HCT116 (cell line): ENCODE data around the gene BLTP3A. TPM values are rescaled to one million over a fixed set of nuclear protein-coding genes. Genes with fewer than 3 reads are reported as not detected.
A peak's percentile ranks its signal among the peaks of the same experiment; 100 is the strongest.

Experiments
- ATAC-seq: fragments of 200-7000 bp; cut with Tn5 transposase; 2 replicates; pipeline ENCODE4 v1.9.1; 2020; ENCODE audit warnings: mild to moderate bottlenecking, moderate library complexity
- Bru-seq: library from RNA; stranded (reverse); fragments of 400-500 nt; gene quantifications from one replicate; lab custom pipeline; 2021; lab: Mats Ljungman, UMichigan
- BruChase-seq, 2 experiments: library from RNA; stranded (reverse); fragments of 400-500 nt; gene quantifications; one replicate each; lab custom pipeline; 2021; lab: Mats Ljungman, UMichigan
- BruUV-seq: library from RNA; stranded (reverse); fragments of 400-500 nt; replicated peaks from 2 replicates; lab custom pipeline; 2021; lab: Mats Ljungman, UMichigan
- CTCF ChIA-PET: fragments of 300-600 bp; sonication (Branson Sonifier 250); formaldehyde crosslinking; loops from one replicate; lab custom pipeline; 2021; ENCODE audit warnings: antibody characterized with exemption; lab: Charles Lee
- POLR2A ChIA-PET: fragments of 300-600, 350-600 bp; sonication (Branson Sonifier 250); formaldehyde crosslinking; loops from one replicate; lab custom pipeline; 2021; ENCODE audit warnings: antibody characterized with exemption; lab: Charles Lee
- RAD21 ChIA-PET, 2 experiments: fragments of 300-600 bp; sonication (Branson Sonifier 250); formaldehyde crosslinking; loops; one replicate each; lab custom pipeline; 2023; ENCODE audit warnings: low total read pairs in 2 of 2; ENCODE audit not compliant: uncharacterized antibody in 2 of 2, unreplicated experiment in 2 of 2, low non-redundant PET in 1 of 2; lab: Charles Lee
- DNase-seq: peaks from one replicate; pipeline ENCODE4 v3.0.0-alpha.2; 2010; ENCODE audit warnings: low read depth, low spot score
- H2AFZ ChIP-seq: fragments of 200-600 bp; shearing (Covaris generic), sonication (generic); 2 replicates; pipeline ENCODE4 v1.6.1; 2017; ENCODE audit warnings: low read depth, mixed run types, mixed read lengths, antibody characterized with exemption, low read length; ENCODE audit not compliant: poor library complexity, severe bottlenecking
- H3K27ac ChIP-seq: 2 replicates; pipeline ENCODE4 v1.5.1; 2012; ENCODE audit warnings: low read depth, low read length
- H3K27me3 ChIP-seq: fragments of 200-600 bp; sonication (generic); 2 replicates; pipeline ENCODE4 v1.6.1; 2016; ENCODE audit warnings: mixed run types, low read length, mixed read lengths; ENCODE audit not compliant: insufficient read depth
- H3K36me3 ChIP-seq, 2 experiments: fragments of 200-500 bp in 1 of 2; fragments of 200-600 bp in 1 of 2; sonication (Bioruptor generic) in 1 of 2; sonication (generic) in 1 of 2; 2 replicates each; pipeline versions ENCODE4 v1.5.1 to v1.6.1; 2014 to 2016; ENCODE audit warnings: low read length in 2 of 2, inconsistent platforms in 1 of 2, mixed read lengths in 1 of 2, mixed run types in 1 of 2; ENCODE audit not compliant: insufficient read depth in 2 of 2, control insufficient read depth in 1 of 2
- H3K4me1 ChIP-seq, 2 experiments: fragments of 200-600 bp in 1 of 2; sonication (generic) in 1 of 2; 2 replicates each; pipeline versions ENCODE4 v1.5.1 to v1.6.1; 2012 to 2017; ENCODE audit warnings: low read length in 2 of 2, inconsistent platforms in 1 of 2, mild to moderate bottlenecking in 1 of 2, mixed read lengths in 1 of 2, mixed run types in 1 of 2, moderate library complexity in 1 of 2; ENCODE audit not compliant: insufficient read depth in 2 of 2, control insufficient read depth in 1 of 2
- H3K4me2 ChIP-seq: fragments of 200-600 bp; sonication (generic); 2 replicates; pipeline ENCODE4 v1.6.1; 2017; ENCODE audit warnings: mixed run types, low read length, mixed read lengths
- H3K4me3 ChIP-seq, 2 experiments: fragments of 200-600 bp in 1 of 2; sonication (generic) in 1 of 2; replicated peaks in 1 of 2; 2 replicates each; pipeline ENCODE4 v1.5.1; 2011 to 2016; ENCODE audit warnings: low read length in 2 of 2, control low read depth in 1 of 2, low read depth in 1 of 2, mild to moderate bottlenecking in 1 of 2, mixed read lengths in 1 of 2, mixed run types in 1 of 2
- H3K79me2 ChIP-seq: fragments of 200-600 bp; sonication (generic); 2 replicates; pipeline ENCODE4 v1.6.1; 2017; ENCODE audit warnings: mild to moderate bottlenecking, mixed run types, low read length, moderate library complexity, mixed read lengths; ENCODE audit not compliant: insufficient read depth
- H3K9ac ChIP-seq: fragments of 200-600 bp; sonication (generic); 2 replicates; pipeline ENCODE4 v1.6.1; 2016; ENCODE audit warnings: low read length, mixed read lengths
- H3K9me2 ChIP-seq: fragments of 200-600 bp; sonication (generic), shearing (Covaris generic); 2 replicates; pipeline ENCODE4 v1.6.1; 2017; ENCODE audit warnings: mixed run types, mild to moderate bottlenecking, moderate library complexity; ENCODE audit not compliant: insufficient read depth
- H3K9me3 ChIP-seq, 2 experiments: fragments of 200-500 bp in 1 of 2; fragments of 200-600 bp in 1 of 2; sonication (Bioruptor generic) in 1 of 2; sonication (generic) in 1 of 2; 2 replicates each; pipeline ENCODE4 v1.6.1; 2014 to 2017; ENCODE audit warnings: low read length in 2 of 2, mixed read lengths in 2 of 2, inconsistent platforms in 1 of 2, low read depth in 1 of 2, mild to moderate bottlenecking in 1 of 2, mixed run types in 1 of 2, moderate library complexity in 1 of 2; ENCODE audit not compliant: control insufficient read depth in 1 of 2, insufficient read depth in 1 of 2
- H4K20me1 ChIP-seq: fragments of 200-600 bp; sonication (generic), shearing (Covaris generic); 2 replicates; pipeline ENCODE4 v1.6.1; 2017; ENCODE audit warnings: mixed run types, mild to moderate bottlenecking, moderate library complexity; ENCODE audit not compliant: insufficient read depth
- ATF3 ChIP-seq: IDR thresholded peaks from 2 replicates; pipeline ENCODE4 v1.6.1; 2012
- CEBPB ChIP-seq: IDR thresholded peaks from 2 replicates; pipeline ENCODE4 v1.6.1; 2012; ENCODE audit warnings: low read depth
- EGR1 ChIP-seq: IDR thresholded peaks from 2 replicates; pipeline ENCODE4 v1.6.1; 2012; ENCODE audit warnings: low read depth
- ELF1 ChIP-seq: IDR thresholded peaks from 2 replicates; pipeline ENCODE4 v1.6.1; 2012; ENCODE audit warnings: low read depth, borderline replicate concordance
- EZH2phosphoT487 ChIP-seq: fragments of 200-600 bp; IDR thresholded peaks from 2 replicates; pipeline ENCODE4 v1.6.1; 2018; ENCODE audit warnings: antibody characterized with exemption, borderline replicate concordance
- FOSL1 ChIP-seq: IDR thresholded peaks from 2 replicates; pipeline ENCODE4 v1.6.1; 2012; ENCODE audit warnings: low read depth
- JUND ChIP-seq: IDR thresholded peaks from 2 replicates; pipeline ENCODE4 v1.6.1; 2012
- POLR2A ChIP-seq: IDR thresholded peaks from 2 replicates; pipeline ENCODE4 v1.7.0; 2011; ENCODE audit warnings: borderline replicate concordance; ENCODE audit not compliant: insufficient read depth, insufficient read length; ENCODE audit errors: extremely low read depth
- POLR2AphosphoS5 ChIP-seq: IDR thresholded peaks from 2 replicates; pipeline ENCODE4 v1.6.1; 2011; ENCODE audit warnings: mild to moderate bottlenecking, low read depth, low read length, moderate library complexity
- RAD21 ChIP-seq: IDR thresholded peaks from 2 replicates; pipeline ENCODE4 v1.6.1; 2012; ENCODE audit warnings: low read depth, mild to moderate bottlenecking
- REST ChIP-seq: IDR thresholded peaks from 2 replicates; pipeline ENCODE4 v1.6.1; 2012; ENCODE audit warnings: low read depth
- SIN3A ChIP-seq: IDR thresholded peaks from 2 replicates; pipeline ENCODE4 v1.6.1; 2012; ENCODE audit warnings: low read depth
- SP1 ChIP-seq: IDR thresholded peaks from 2 replicates; pipeline ENCODE4 v1.6.1; 2012; ENCODE audit warnings: low read depth
- SRF ChIP-seq: IDR thresholded peaks from 2 replicates; pipeline ENCODE4 v1.6.1; 2012; ENCODE audit warnings: low read depth
- TCF7L2 ChIP-seq: IDR thresholded peaks from 2 replicates; pipeline ENCODE4 v1.7.0; 2011; ENCODE audit warnings: borderline replicate concordance, inconsistent platforms; ENCODE audit not compliant: insufficient read depth, insufficient read length; ENCODE audit errors: extremely low read depth
- YY1 ChIP-seq: IDR thresholded peaks from 2 replicates; pipeline ENCODE4 v1.6.1; 2011; ENCODE audit warnings: low read length, low read depth, moderate library complexity, mild to moderate bottlenecking; ENCODE audit not compliant: insufficient replicate concordance; ENCODE audit errors: extremely low read depth
- ZFX ChIP-seq: fragments of 450-650 bp; IDR thresholded peaks from 2 replicates; pipeline ENCODE4 v1.6.1; 2017
- ZNF274 ChIP-seq: fragments of 200-500 bp; sonication (Bioruptor generic); IDR thresholded peaks from 2 replicates; pipeline ENCODE4 v1.6.1; 2014; ENCODE audit warnings: mild to moderate bottlenecking, low read depth, low read length, inconsistent platforms
- intact Hi-C: fragments of 100-400 bp; cut with micrococcal nuclease; formaldehyde crosslinking; loops from 2 replicates; pipeline ENCODE4 v1.10.0; 2022
- long read RNA-seq: library from polyadenylated mRNA; unstranded; transcript quantifications from one replicate; pipeline ENCODE4 v2.0.0, GENCODE V29; 2021; ENCODE audit not compliant: unreplicated experiment
- polyA plus RNA-seq: library from polyadenylated mRNA; unstranded; fragments of >200 nt; gene quantifications from 2 replicates; pipeline ENCODE4 v1.2.1, GENCODE V29; 2012; ENCODE audit warnings: missing spikeins
- total RNA-seq: library from RNA; stranded (reverse); gene quantifications from one replicate; pipeline ENCODE4 v1.2.1, GENCODE V29; 2021; ENCODE audit not compliant: unreplicated experiment
- TF ChIP-seq, protein P1 (sequence below), 3 experiments: fragments of 200-600 bp in 1 of 3; sonication (generic) in 1 of 3; IDR thresholded peaks in 2 of 3; conservative IDR thresholded peaks in 1 of 3; 2 replicates each; pipeline ENCODE4 v1.5.1; 2012 to 2017; ENCODE audit warnings: low read depth in 2 of 3, low read length in 2 of 3, antibody characterized with exemption in 1 of 3, borderline replicate concordance in 1 of 3, control low read depth in 1 of 3, mild to moderate bottlenecking in 1 of 3, mixed read lengths in 1 of 3, mixed run types in 1 of 3, moderate library complexity in 1 of 3; ENCODE audit not compliant: insufficient read depth in 1 of 3
- TF ChIP-seq, protein P2 (sequence below): IDR thresholded peaks from 2 replicates; pipeline ENCODE4 v1.6.1; 2012

The BLTP3A gene
- total RNA-seq (21.5 TPM), Bru-seq, nascent RNA (percentile 83 among the genes with signal in this experiment), BruChase-seq, experiment 1, labeled RNA remaining after a 6-hour chase (percentile 88 among the genes with signal in this experiment), BruChase-seq, experiment 2, labeled RNA remaining after a 2-hour chase (percentile 86 among the genes with signal in this experiment)
- 9.5 and 11.0 TPM in 2 replicates for polyA plus RNA-seq
- long read RNA-seq, partial matches to known transcripts, result 6 of 15 reads
- long read RNA-seq, other reads (novel, unspliced or antisense), result 9 of 15 reads

DNA sequence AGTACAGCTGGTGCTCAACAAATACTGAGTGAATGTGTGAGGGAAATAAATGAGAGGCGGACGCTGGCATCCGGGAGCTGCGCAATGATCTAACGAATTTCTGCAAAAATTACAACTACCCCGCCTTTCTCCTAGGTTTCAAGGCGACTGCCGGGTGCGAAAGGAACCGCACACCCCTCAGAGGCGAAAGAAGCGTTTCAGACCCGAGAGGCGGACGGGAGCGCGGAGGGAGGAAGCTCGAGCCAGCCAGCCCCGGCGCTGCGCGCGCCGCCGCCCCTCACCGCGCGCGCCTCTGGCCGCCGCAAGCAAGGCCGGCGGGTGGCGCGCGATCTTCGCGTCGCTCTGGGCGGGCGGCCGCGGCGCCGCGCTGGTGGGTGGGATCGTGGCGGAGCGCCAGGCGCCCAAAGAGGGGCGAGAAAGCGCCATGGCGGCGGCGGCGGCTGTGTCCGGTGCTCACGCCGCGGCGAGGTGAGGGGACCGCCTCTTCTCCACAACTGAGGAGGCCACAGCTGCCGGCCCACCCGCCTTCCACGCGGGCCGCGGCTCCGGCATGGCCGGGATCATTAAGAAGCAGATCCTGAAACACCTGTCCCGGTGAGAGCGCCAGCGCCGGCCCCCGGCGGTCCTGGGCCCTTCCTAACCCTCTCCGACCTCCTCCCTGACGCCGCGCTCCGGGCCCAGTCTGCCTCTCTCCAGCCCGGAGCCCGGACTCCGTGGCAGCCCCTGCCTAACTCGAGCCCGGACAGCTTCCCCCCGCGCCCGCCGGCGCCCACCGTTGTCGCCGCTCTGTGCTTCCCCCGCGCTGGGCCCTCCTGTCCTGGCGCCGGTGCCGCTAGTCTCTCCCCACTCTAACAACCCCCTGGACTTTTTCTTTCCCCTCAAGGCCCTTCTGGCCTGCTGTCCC lies at the start of gene BLTP3A:
TSS of gene BLTP3A (plus strand) at position 383 of the 904 bp plus-strand sequence. CDS start at position 551, 168 bp downstream.
- BruUV-seq, result no TSS peak
- Histone ChIP-seq H3K4me3 (peak within 1 kb of the TSS; percentile 76 to 81), H3K79me2 (peaks cover 40% of the 10 kb centered on the region), H4K20me1 (no peaks in the 10 kb centered on the region), H3K9ac (peak within 1 kb of the TSS; percentile 85), H3K4me1 (peaks cover 5 to 17% of the 10 kb centered on the region in 2 experiments; a peak in 3 of 4 replicates), H3K4me2 (peak within 1 kb of the TSS; percentile 82), H3K36me3 (no peaks in the 10 kb centered on the region), H3K27me3 (no peaks in the 10 kb centered on the region), H3K9me3 (no peaks in the 10 kb centered on the region), H2AFZ (peak within 1 kb of the TSS; percentile 1), H3K27ac (peak within 1 kb of the TSS; percentile 67), H3K9me2 (no peaks in the 10 kb centered on the region)
- intact Hi-C loops, result no loop called here
- DNase-seq (peak; percentile 33), ATAC-seq (peak; percentile 93)
- CTCF ChIA-PET, result interaction anchor here (1.0 to 2.0 kb wide), 4 partner anchors 9 to 348 kb away, joined by 3 to 6 read pairs (median 4); partner anchors contain the start of gene SNRPC
- RAD21 ChIA-PET, result no interaction called here
- POLR2A ChIA-PET, result interaction anchor here (0.6 to 1.5 kb wide), 6 partner anchors 15 to 56 kb away, joined by 3 to 4 read pairs (median 3); partner anchors contain the start of gene SNRPC
- no peak for TF ChIP-seq CEBPB
- no peak for TF ChIP-seq RAD21
- TF ChIP-seq SP1, result no peak
- TF ChIP-seq ATF3, result no peak
- TF ChIP-seq ZNF274, result no peak
- TF ChIP-seq, protein P1, sequence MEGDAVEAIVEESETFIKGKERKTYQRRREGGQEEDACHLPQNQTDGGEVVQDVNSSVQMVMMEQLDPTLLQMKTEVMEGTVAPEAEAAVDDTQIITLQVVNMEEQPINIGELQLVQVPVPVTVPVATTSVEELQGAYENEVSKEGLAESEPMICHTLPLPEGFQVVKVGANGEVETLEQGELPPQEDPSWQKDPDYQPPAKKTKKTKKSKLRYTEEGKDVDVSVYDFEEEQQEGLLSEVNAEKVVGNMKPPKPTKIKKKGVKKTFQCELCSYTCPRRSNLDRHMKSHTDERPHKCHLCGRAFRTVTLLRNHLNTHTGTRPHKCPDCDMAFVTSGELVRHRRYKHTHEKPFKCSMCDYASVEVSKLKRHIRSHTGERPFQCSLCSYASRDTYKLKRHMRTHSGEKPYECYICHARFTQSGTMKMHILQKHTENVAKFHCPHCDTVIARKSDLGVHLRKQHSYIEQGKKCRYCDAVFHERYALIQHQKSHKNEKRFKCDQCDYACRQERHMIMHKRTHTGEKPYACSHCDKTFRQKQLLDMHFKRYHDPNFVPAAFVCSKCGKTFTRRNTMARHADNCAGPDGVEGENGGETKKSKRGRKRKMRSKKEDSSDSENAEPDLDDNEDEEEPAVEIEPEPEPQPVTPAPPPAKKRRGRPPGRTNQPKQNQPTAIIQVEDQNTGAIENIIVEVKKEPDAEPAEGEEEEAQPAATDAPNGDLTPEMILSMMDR (IDR thresholded peaks at IDR 0.05 in 2 of 3, conservative IDR thresholded peaks at IDR 0.05 in 1 of 3; ENCODE audit: borderline replicate concordance in 1 of 3, insufficient read depth in 1 of 3, low read depth in 2 of 3, low read length in 2 of 3), result peak in 1 of 3 experiments; percentile 5; a peak in 1 of 6 replicates
- peak; percentile 72 for TF ChIP-seq YY1
- peak; percentile 97 for TF ChIP-seq ZFX
- TF ChIP-seq JUND, result no peak
- no peak for TF ChIP-seq FOSL1
- peak; percentile 84 for TF ChIP-seq POLR2AphosphoS5
- no peak for TF ChIP-seq SRF
- no peak; the same call in 1 of the 2 replicates for TF ChIP-seq SIN3A
- no peak for TF ChIP-seq EZH2phosphoT487
- TF ChIP-seq REST, result no peak
- TF ChIP-seq TCF7L2, result peak; percentile 14
- TF ChIP-seq ELF1, result no peak
- peak; percentile 85 for TF ChIP-seq POLR2A
- TF ChIP-seq, protein P2, sequence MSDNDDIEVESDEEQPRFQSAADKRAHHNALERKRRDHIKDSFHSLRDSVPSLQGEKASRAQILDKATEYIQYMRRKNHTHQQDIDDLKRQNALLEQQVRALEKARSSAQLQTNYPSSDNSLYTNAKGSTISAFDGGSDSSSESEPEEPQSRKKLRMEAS, result peak; percentile 61; the same call in 1 of the 2 replicates
- TF ChIP-seq EGR1, result no peak
